Neural cell (in vitro differentiated cells): ENCODE measurements around the gene F7. TPM values are rescaled to one million over a fixed set of nuclear protein-coding genes. Genes with fewer than 3 reads are reported as not detected.

Experiments used
- H2AFZ ChIP-seq: fragments of 200-600, 300-800 bp; sonication (generic), shearing (Covaris generic); 2 replicates; pipeline ENCODE4 v1.6.0; 2014; ENCODE audit warnings: low read depth, mild to moderate bottlenecking, antibody characterized with exemption, low read length, moderate library complexity
- H3F3A ChIP-seq: fragments of 200-600 bp; shearing (Covaris generic); 2 replicates; pipeline ENCODE4 v1.6.1; 2016; ENCODE audit warnings: mild to moderate bottlenecking, moderate library complexity, mixed read lengths, antibody characterized with exemption, low read length; ENCODE audit not compliant: insufficient read depth, poor library complexity, severe bottlenecking
- H3K27ac ChIP-seq: fragments of 200-600, 300-800 bp; sonication (generic), shearing (Covaris generic); 2 replicates; pipeline ENCODE4 v1.5.1; 2014; ENCODE audit warnings: mild to moderate bottlenecking, low read length, moderate library complexity
- H3K27me3 ChIP-seq: fragments of 300-800, 200-600 bp; sonication (generic), shearing (Covaris generic); 2 replicates; pipeline ENCODE4 v1.6.0; 2014; ENCODE audit warnings: mild to moderate bottlenecking, low read depth, low read length, moderate library complexity; ENCODE audit not compliant: insufficient read depth
- H3K36me3 ChIP-seq: fragments of 300-800, 200-600 bp; sonication (generic), shearing (Covaris generic); 2 replicates; pipeline ENCODE4 v1.5.1; 2014; ENCODE audit warnings: mild to moderate bottlenecking, antibody characterized with exemption, low read length, moderate library complexity; ENCODE audit not compliant: insufficient read depth
- H3K4me2 ChIP-seq: fragments of 300-800, 200-600 bp; sonication (generic), shearing (Covaris generic); 2 replicates; pipeline ENCODE4 v1.6.0; 2014; ENCODE audit warnings: mild to moderate bottlenecking, low read length
- H3K4me3 ChIP-seq: fragments of 300-800, 200-600 bp; sonication (generic), shearing (Covaris generic); 2 replicates; pipeline ENCODE4 v1.5.1; 2014; ENCODE audit warnings: mild to moderate bottlenecking, low read length, moderate library complexity
- H3K79me2 ChIP-seq: fragments of 200-600 bp; shearing (Covaris generic); replicated peaks from 2 replicates; pipeline ENCODE4 v1.6.0; 2014; ENCODE audit warnings: mild to moderate bottlenecking, low read length, moderate library complexity; ENCODE audit not compliant: insufficient read depth
- H3K9ac ChIP-seq: fragments of 300-800, 200-600 bp; sonication (generic), shearing (Covaris generic); 2 replicates; pipeline ENCODE4 v1.6.1; 2016; ENCODE audit warnings: mild to moderate bottlenecking, low read length, mixed read lengths
- H3K9me2 ChIP-seq: fragments of 200-600 bp; shearing (Covaris generic); 2 replicates; pipeline ENCODE4 v1.6.1; 2016; ENCODE audit warnings: mild to moderate bottlenecking, low read length, mixed read lengths; ENCODE audit not compliant: insufficient read depth
- H3K9me3 ChIP-seq: fragments of 200-600, 300-800 bp; sonication (generic), shearing (Covaris generic); 2 replicates; pipeline ENCODE4 v1.6.1; 2016; ENCODE audit warnings: mild to moderate bottlenecking, mixed run types, low read length, moderate library complexity, mixed read lengths
- H4K20me1 ChIP-seq: fragments of 200-600 bp; shearing (Covaris generic); 2 replicates; pipeline ENCODE4 v1.6.1; 2016; ENCODE audit warnings: mild to moderate bottlenecking, mixed run types; ENCODE audit not compliant: insufficient read depth
- EP300 ChIP-seq: fragments of 450-650 bp; conservative IDR thresholded peaks from 2 replicates; pipeline ENCODE4 v1.6.1; 2014; ENCODE audit warnings: antibody characterized with exemption, mild to moderate bottlenecking, moderate library complexity; ENCODE audit not compliant: poor library complexity, severe bottlenecking
- EZH2 ChIP-seq: fragments of 200-600, 300-800 bp; shearing (Covaris generic), sonication (generic); IDR thresholded peaks from 2 replicates; pipeline ENCODE4 v1.6.1; 2014; ENCODE audit warnings: antibody characterized with exemption, low read length, borderline replicate concordance, mild to moderate bottlenecking; ENCODE audit not compliant: insufficient read depth, poor library complexity, severe bottlenecking
- MXI1 ChIP-seq: fragments of 450-650 bp; conservative IDR thresholded peaks from 2 replicates; pipeline ENCODE4 v1.6.1; 2014; ENCODE audit warnings: antibody characterized with exemption, mild to moderate bottlenecking; ENCODE audit not compliant: poor library complexity, severe bottlenecking
- POLR2AphosphoS5 ChIP-seq: IDR thresholded peaks from 2 replicates; pipeline ENCODE4 v1.6.1; 2012
- RAD21 ChIP-seq: fragments of 450-650 bp; conservative IDR thresholded peaks from 2 replicates; pipeline ENCODE4 v1.6.1; 2014; ENCODE audit warnings: antibody characterized with exemption, mild to moderate bottlenecking, moderate library complexity
- SMC3 ChIP-seq: fragments of 450-650 bp; conservative IDR thresholded peaks from 2 replicates; pipeline ENCODE4 v1.6.1; 2014; ENCODE audit warnings: antibody characterized with exemption, mild to moderate bottlenecking, moderate library complexity; ENCODE audit not compliant: poor library complexity
- TAF1 ChIP-seq: IDR thresholded peaks from 2 replicates; pipeline ENCODE4 v1.6.1; 2012; ENCODE audit warnings: low read depth
- polyA plus RNA-seq: library from polyadenylated mRNA; depleted of rRNA; stranded (reverse); fragments of >200 nt; gene quantifications from 2 replicates; pipeline ENCODE4 v1.2.3, GENCODE V29; 2014
- TF ChIP-seq, protein P1 (sequence below): fragments of 450-650 bp; IDR thresholded peaks from 2 replicates; pipeline ENCODE4 v1.5.1; 2014; ENCODE audit warnings: antibody characterized with exemption, mild to moderate bottlenecking, moderate library complexity; ENCODE audit not compliant: poor library complexity, severe bottlenecking
- TF ChIP-seq, protein P2 (sequence below): IDR thresholded peaks from 2 replicates; pipeline ENCODE4 v1.6.1; 2012; ENCODE audit warnings: borderline replicate concordance

The F7 gene
- polyA plus RNA-seq, 1 donor from 2014 or later = 0.32 TPM

GRCh38 chr13:113092776-113093579 is 12.6 kb upstream of the F7 start (continued):
- TF ChIP-seq EP300 = no peak

DNA sequence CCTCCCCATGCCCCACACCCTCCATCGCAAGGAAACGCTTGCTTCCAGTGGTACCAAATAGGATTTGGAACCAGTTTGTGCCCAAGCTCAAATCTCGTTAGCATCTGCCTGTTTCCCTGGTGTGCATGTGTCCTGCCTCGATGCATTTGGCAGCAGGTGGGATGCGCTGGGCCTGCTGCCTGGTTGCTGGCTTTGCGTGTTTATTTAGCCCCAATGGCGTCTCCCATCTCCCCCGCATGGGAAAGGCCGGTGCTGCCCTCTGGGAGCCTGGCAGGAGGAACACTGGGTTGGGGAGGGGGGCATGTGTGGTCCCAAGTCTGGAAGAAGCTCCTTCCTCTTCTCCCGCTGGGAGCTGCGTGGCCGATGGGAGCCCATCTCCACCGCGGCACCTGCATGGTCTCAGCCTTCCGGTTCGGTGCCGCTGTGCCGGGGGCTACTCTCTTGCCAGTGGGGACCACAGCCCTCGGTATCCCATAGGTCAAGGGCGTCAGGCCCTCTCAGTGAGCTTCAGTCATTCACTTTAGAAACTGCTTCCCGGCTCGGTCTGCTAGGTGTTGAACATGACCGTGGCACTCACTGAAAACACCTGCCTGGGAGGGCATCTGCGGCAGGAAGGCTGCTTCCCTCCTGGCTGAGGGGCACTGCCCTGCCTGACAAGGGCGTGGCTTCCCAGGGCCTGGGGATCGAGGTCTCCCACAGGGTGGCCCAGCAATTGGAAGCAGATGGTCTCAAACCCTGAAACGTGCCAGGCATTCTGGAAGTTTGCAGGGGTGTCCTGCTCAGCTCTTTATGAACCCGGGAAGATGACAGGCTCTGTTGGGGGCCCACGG is 11.8 kb upstream of the F7 start:
- Histone ChIP-seq H3K79me2 (no peaks in the 10 kb centered on the region), H3K27me3 (no peaks in the 10 kb centered on the region), H3K36me3 (peaks cover 5% of the 10 kb centered on the region), H4K20me1 (no peaks in the 10 kb centered on the region), H2AFZ (no peak overlapping the region), H3K4me2 (no peak overlapping the region), H3K9me2 (no peaks in the 10 kb centered on the region), H3K4me3 (no peak overlapping the region), H3K9me3 (no peaks in the 10 kb centered on the region), H3K9ac (no peak overlapping the region), H3K27ac (no peak overlapping the region), H3F3A (peaks cover 3% of the 10 kb centered on the region)
- TF ChIP-seq, protein P1, sequence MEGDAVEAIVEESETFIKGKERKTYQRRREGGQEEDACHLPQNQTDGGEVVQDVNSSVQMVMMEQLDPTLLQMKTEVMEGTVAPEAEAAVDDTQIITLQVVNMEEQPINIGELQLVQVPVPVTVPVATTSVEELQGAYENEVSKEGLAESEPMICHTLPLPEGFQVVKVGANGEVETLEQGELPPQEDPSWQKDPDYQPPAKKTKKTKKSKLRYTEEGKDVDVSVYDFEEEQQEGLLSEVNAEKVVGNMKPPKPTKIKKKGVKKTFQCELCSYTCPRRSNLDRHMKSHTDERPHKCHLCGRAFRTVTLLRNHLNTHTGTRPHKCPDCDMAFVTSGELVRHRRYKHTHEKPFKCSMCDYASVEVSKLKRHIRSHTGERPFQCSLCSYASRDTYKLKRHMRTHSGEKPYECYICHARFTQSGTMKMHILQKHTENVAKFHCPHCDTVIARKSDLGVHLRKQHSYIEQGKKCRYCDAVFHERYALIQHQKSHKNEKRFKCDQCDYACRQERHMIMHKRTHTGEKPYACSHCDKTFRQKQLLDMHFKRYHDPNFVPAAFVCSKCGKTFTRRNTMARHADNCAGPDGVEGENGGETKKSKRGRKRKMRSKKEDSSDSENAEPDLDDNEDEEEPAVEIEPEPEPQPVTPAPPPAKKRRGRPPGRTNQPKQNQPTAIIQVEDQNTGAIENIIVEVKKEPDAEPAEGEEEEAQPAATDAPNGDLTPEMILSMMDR = no peak
- TF ChIP-seq MXI1 (no peak), POLR2AphosphoS5 (no peak), RAD21 (no peak), EZH2 (no peak), EP300 (no peak), SMC3 (no peak), TAF1 (no peak)
- TF ChIP-seq, protein P2, sequence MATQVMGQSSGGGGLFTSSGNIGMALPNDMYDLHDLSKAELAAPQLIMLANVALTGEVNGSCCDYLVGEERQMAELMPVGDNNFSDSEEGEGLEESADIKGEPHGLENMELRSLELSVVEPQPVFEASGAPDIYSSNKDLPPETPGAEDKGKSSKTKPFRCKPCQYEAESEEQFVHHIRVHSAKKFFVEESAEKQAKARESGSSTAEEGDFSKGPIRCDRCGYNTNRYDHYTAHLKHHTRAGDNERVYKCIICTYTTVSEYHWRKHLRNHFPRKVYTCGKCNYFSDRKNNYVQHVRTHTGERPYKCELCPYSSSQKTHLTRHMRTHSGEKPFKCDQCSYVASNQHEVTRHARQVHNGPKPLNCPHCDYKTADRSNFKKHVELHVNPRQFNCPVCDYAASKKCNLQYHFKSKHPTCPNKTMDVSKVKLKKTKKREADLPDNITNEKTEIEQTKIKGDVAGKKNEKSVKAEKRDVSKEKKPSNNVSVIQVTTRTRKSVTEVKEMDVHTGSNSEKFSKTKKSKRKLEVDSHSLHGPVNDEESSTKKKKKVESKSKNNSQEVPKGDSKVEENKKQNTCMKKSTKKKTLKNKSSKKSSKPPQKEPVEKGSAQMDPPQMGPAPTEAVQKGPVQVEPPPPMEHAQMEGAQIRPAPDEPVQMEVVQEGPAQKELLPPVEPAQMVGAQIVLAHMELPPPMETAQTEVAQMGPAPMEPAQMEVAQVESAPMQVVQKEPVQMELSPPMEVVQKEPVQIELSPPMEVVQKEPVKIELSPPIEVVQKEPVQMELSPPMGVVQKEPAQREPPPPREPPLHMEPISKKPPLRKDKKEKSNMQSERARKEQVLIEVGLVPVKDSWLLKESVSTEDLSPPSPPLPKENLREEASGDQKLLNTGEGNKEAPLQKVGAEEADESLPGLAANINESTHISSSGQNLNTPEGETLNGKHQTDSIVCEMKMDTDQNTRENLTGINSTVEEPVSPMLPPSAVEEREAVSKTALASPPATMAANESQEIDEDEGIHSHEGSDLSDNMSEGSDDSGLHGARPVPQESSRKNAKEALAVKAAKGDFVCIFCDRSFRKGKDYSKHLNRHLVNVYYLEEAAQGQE = no peak

GRCh38 chr13:113094410-113094800 is 11.2 kb upstream of the F7 start:
- Histone ChIP-seq H2AFZ (no peak overlapping the region), H3K27me3 (no peaks in the 10 kb centered on the region), H3K79me2 (no peaks in the 10 kb centered on the region), H3K36me3 (peaks cover 9% of the 10 kb centered on the region), H3K27ac (no peak overlapping the region), H3F3A (peaks cover 6% of the 10 kb centered on the region), H3K9me3 (no peaks in the 10 kb centered on the region), H3K4me2 (no peak overlapping the region), H3K4me3 (no peak overlapping the region), H3K9me2 (no peaks in the 10 kb centered on the region), H3K9ac (no peak overlapping the region), H4K20me1 (no peaks in the 10 kb centered on the region)
- TF ChIP-seq EZH2 = no peak
- no peak for TF ChIP-seq POLR2AphosphoS5
- no peak for TF ChIP-seq MXI1
- TF ChIP-seq TAF1 = no peak
- TF ChIP-seq RAD21 = no peak
- TF ChIP-seq, protein P2 = no peak
- TF ChIP-seq SMC3 = no peak
- TF ChIP-seq, protein P1 = no peak
- TF ChIP-seq EP300 = no peak
